HEK293 (cell line): ENCODE data around the gene HOXA11.

ENCODE experiments used
- CTCF ChIA-PET: fragments of 350-600 bp; formaldehyde crosslinking; extraction: SDS; loops from one replicate; lab custom pipeline; 2021; ENCODE audit warnings: antibody characterized with exemption; lab: Yijun Ruan, JAX
- POLR2A ChIA-PET: fragments of 300-600 bp; formaldehyde crosslinking; extraction: SDS; loops from one replicate; lab custom pipeline; 2020; ENCODE audit warnings: antibody characterized with exemption, inconsistent platforms; lab: Yijun Ruan, JAX
- H3K27ac ChIP-seq: fragments of 200-500 bp; sonication (Bioruptor generic); 2 replicates; pipeline ENCODE4 v1.5.1; 2014; ENCODE audit warnings: low read depth, low read length, control low read depth, inconsistent platforms; ENCODE audit errors: extremely low read depth
- H3K36me3 ChIP-seq, 2 experiments: fragments of 200-500 bp in 1 of 2; sonication (Bioruptor generic) in 1 of 2; 1 replicate in 1 of 2; 2 replicates in 1 of 2; pipeline ENCODE4 v1.5.1; 2014 to 2017; ENCODE audit warnings: inconsistent platforms in 2 of 2, low read length in 2 of 2; ENCODE audit not compliant: control insufficient read depth in 2 of 2, insufficient read depth in 1 of 2
- H3K4me1 ChIP-seq: fragments of 200-500 bp; sonication (Bioruptor generic); 2 replicates; pipeline ENCODE4 v1.5.1; 2014; ENCODE audit warnings: mild to moderate bottlenecking, low read length, inconsistent platforms; ENCODE audit not compliant: control insufficient read depth, insufficient read depth
- H3K4me3 ChIP-seq: 2 replicates; pipeline ENCODE4 v1.5.1; 2011; ENCODE audit warnings: low read depth, mild to moderate bottlenecking, control low read depth, low read length, moderate library complexity
- H3K9me3 ChIP-seq: fragments of 200-500 bp; sonication (Bioruptor generic); 2 replicates; pipeline ENCODE4 v1.5.1; 2014; ENCODE audit warnings: low read depth, low read length, inconsistent platforms; ENCODE audit not compliant: control insufficient read depth, insufficient read depth
- GLIS1 ChIP-seq: fragments of 450-650 bp; formaldehyde crosslinking; IDR thresholded peaks from 2 replicates; pipeline ENCODE4 v1.5.1; 2016; ENCODE audit warnings: missing biosample characterization, missing genetic modification characterization
- MYNN ChIP-seq: fragments of 450-650 bp; formaldehyde crosslinking; IDR thresholded peaks from 2 replicates; pipeline ENCODE4 v1.5.1; 2016; ENCODE audit warnings: missing biosample characterization, missing genetic modification characterization, borderline replicate concordance
- PATZ1 ChIP-seq: fragments of 450-650 bp; formaldehyde crosslinking; IDR thresholded peaks from 2 replicates; pipeline ENCODE4 v1.5.1; 2016; ENCODE audit warnings: missing biosample characterization, missing genetic modification characterization
- PRDM10 ChIP-seq: fragments of 450-650 bp; formaldehyde crosslinking; IDR thresholded peaks from 2 replicates; pipeline ENCODE4 v1.5.1; 2016; ENCODE audit warnings: missing biosample characterization, missing genetic modification characterization
- SP7 ChIP-seq: fragments of 450-650 bp; formaldehyde crosslinking; IDR thresholded peaks from 2 replicates; pipeline ENCODE4 v1.5.1; 2016; ENCODE audit warnings: missing biosample characterization, missing genetic modification characterization
- TSHZ1 ChIP-seq: fragments of 450-650 bp; formaldehyde crosslinking; IDR thresholded peaks from 2 replicates; pipeline ENCODE4 v1.5.1; 2016; ENCODE audit warnings: missing biosample characterization, missing genetic modification characterization, borderline replicate concordance
- ZBTB17 ChIP-seq: fragments of 450-650 bp; formaldehyde crosslinking; IDR thresholded peaks from 2 replicates; pipeline ENCODE4 v1.5.1; 2016; ENCODE audit warnings: missing biosample characterization, missing genetic modification characterization
- ZFP37 ChIP-seq: fragments of 450-650 bp; formaldehyde crosslinking; IDR thresholded peaks from 2 replicates; pipeline ENCODE4 v1.5.1; 2016; ENCODE audit warnings: missing biosample characterization, missing genetic modification characterization
- ZIC2 ChIP-seq: fragments of 450-650 bp; formaldehyde crosslinking; IDR thresholded peaks from 2 replicates; pipeline ENCODE4 v1.5.1; 2016; ENCODE audit warnings: missing biosample characterization, missing genetic modification characterization
- ZNF341 ChIP-seq: fragments of 450-650 bp; formaldehyde crosslinking; IDR thresholded peaks from 2 replicates; pipeline ENCODE4; 2016; ENCODE audit warnings: low read depth, missing biosample characterization, missing genetic modification characterization
- ZNF473 ChIP-seq: fragments of 450-650 bp; formaldehyde crosslinking; IDR thresholded peaks from 2 replicates; pipeline ENCODE4 v1.5.1; 2017; ENCODE audit warnings: missing biosample characterization, missing genetic modification characterization
- ZNF501 ChIP-seq: fragments of 450-650 bp; formaldehyde crosslinking; IDR thresholded peaks from 2 replicates; pipeline ENCODE4 v1.5.1; 2016; ENCODE audit warnings: missing biosample characterization, missing genetic modification characterization
- ZNF600 ChIP-seq: fragments of 450-650 bp; formaldehyde crosslinking; IDR thresholded peaks from 2 replicates; pipeline ENCODE4 v1.5.1; 2016; ENCODE audit warnings: missing biosample characterization, missing genetic modification characterization
- ZNF654 ChIP-seq: fragments of 450-650 bp; formaldehyde crosslinking; IDR thresholded peaks from 2 replicates; pipeline ENCODE4 v1.5.1; 2016; ENCODE audit warnings: low read depth, missing biosample characterization, missing genetic modification characterization
- ZNF747 ChIP-seq: fragments of 450-650 bp; formaldehyde crosslinking; IDR thresholded peaks from 2 replicates; pipeline ENCODE4 v1.5.1; 2016; ENCODE audit warnings: missing biosample characterization, missing genetic modification characterization

HOXA11 gene

GRCh38 chr7:27145165-27145913 lies 39.7 kb downstream of the HOXA11 start:
- peaks cover 0 to 73% of the 10 kb centered on the region in 2 experiments; a peak in 2 of 3 replicates for H3K36me3 ChIP-seq
- CTCF ChIA-PET: interaction anchor here (0.6 to 4.1 kb wide), 9 partner anchors 14 to 1680 kb away, joined by 3 to 34 read pairs (median 5); no protein-coding TSS in a partner anchor
- H3K4me1 ChIP-seq: peaks cover 19% of the 10 kb centered on the region
- TF ChIP-seq ZNF600 (tag by site-specific recombination) (peak; percentile 68), ZNF473 (tag by site-specific recombination) (no peak), ZBTB17 (tag by site-specific recombination) (peak; percentile 75), PRDM10 (tag by site-specific recombination) (no peak)
- TF ChIP-seq, all 188 proteins: peak for 2
- Histone ChIP-seq H3K4me3 (no peak overlapping the region), H3K9me3 (no peaks in the 10 kb centered on the region), H3K27ac (peak overlapping the region; percentile 74; the same call in 1 of the 2 replicates)
- POLR2A ChIA-PET: interaction anchor here (0.9 to 1.6 kb wide), 2 partner anchors 24 to 39 kb away, joined by 3 read pairs; partner anchors contain the start of gene HOXA11

- TF ChIP-seq MYNN: no peak
- TF ChIP-seq ZNF747: no peak
- TF ChIP-seq GLIS1 (tag by site-specific recombination): peak; percentile 9; the same call in 1 of the 2 replicates
- peak; percentile 28; the same call in 1 of the 2 replicates for TF ChIP-seq TSHZ1 (tag by site-specific recombination)
- TF ChIP-seq ZFP37 (tag by site-specific recombination): 0 out of 2 replicates have a peak, but pooled peaks have one; percentile 26
- H3K27ac ChIP-seq: peak overlapping the region; percentile 74; the same call in 1 of the 2 replicates
- H3K36me3 ChIP-seq: peaks cover 0 to 67% of the 10 kb centered on the region in 2 experiments; a peak in 2 of 3 replicates
- no peak overlapping the region for H3K4me3 ChIP-seq
- ChIA-PET CTCF (interaction anchor here (0.6 to 4.4 kb wide), 18 partner anchors 12 to 1679 kb away, joined by 3 to 34 read pairs (median 5); partner anchors contain the start of gene HOXA7), POLR2A (interaction anchor here (0.9 kb wide), 1 partner anchor 40 kb away, joined by 3 read pairs; the partner anchor contains the start of gene HOXA11)
- peaks cover 19% of the 10 kb centered on the region for H3K4me1 ChIP-seq
- H3K9me3 ChIP-seq: no peaks in the 10 kb centered on the region
Measured at GRCh38 chr7:27144781-27145164, 40.3 kb downstream of the HOXA11 start.

- CTCF ChIA-PET: interaction anchor here (0.6 to 4.4 kb wide), 40 partner anchors 10 to 1251 kb away, joined by 3 to 34 read pairs (median 5); partner anchors contain the start of genes HOXA1 and HOXA7
- POLR2A ChIA-PET: interaction anchor here (0.6 to 1.6 kb wide), 20 partner anchors 10 to 1282 kb away, joined by 3 to 9 read pairs (median 4); partner anchors contain the start of genes HOXA11, HOXA4, HOXA7 and HOXA9
- no peaks in the 10 kb centered on the region for H3K9me3 ChIP-seq
- no peak overlapping the region for H3K4me3 ChIP-seq
- peaks cover 0 to 66% of the 10 kb centered on the region in 2 experiments; a peak in 2 of 3 replicates for H3K36me3 ChIP-seq
- H3K27ac ChIP-seq: peak overlapping the region; percentile 74
- H3K4me1 ChIP-seq: peaks cover 21% of the 10 kb centered on the region
- TF ChIP-seq ZNF501 (tag by site-specific recombination): 0 out of 2 replicates have a peak, but pooled peaks have one; percentile 35
- TF ChIP-seq PATZ1: peak; percentile 82
- peak; percentile 42; the same call in 1 of the 2 replicates for TF ChIP-seq ZNF654
- TF ChIP-seq ZIC2 (tag by site-specific recombination): 0 out of 2 replicates have a peak, but pooled peaks have one; percentile 19
- no peak for TF ChIP-seq SP7 (tag by site-specific recombination)
- TF ChIP-seq ZBTB17 (tag by site-specific recombination): peak; percentile 57
- peak; percentile 59 for TF ChIP-seq ZNF341 (tag by site-specific recombination)
Measured at GRCh38 chr7:27143950-27144780, 40.9 kb downstream of the HOXA11 start.
